Upper lobe of right lung (tissue), 1 donor: ENCODE data around the gene TMBIM6. TPM values are rescaled to one million over a fixed set of nuclear protein-coding genes. Genes with fewer than 3 reads are reported as not detected.

Experiments used
- ATAC-seq: fragments of 200-7000 bp; cut with Tn5 transposase; one replicate; pipeline ENCODE4 v1.9.1; 2020; ENCODE audit warnings: mild to moderate bottlenecking, moderate library complexity
- DNase-seq: peaks from one replicate; pipeline ENCODE4 v3.0.0-alpha.2; 2020
- H3K27ac ChIP-seq: fragments of 200-600 bp; one replicate; pipeline ENCODE4 v1.8.0; 2022
- H3K27me3 ChIP-seq: fragments of 200-600 bp; one replicate; pipeline ENCODE4 v1.8.0; 2022; ENCODE audit warnings: mild to moderate bottlenecking
- H3K36me3 ChIP-seq: fragments of 200-600 bp; one replicate; pipeline ENCODE4 v1.8.0; 2022
- H3K4me1 ChIP-seq: fragments of 200-600 bp; one replicate; pipeline ENCODE4 v1.8.0; 2022
- H3K4me3 ChIP-seq: fragments of 200-600 bp; one replicate; pipeline ENCODE4 v1.8.0; 2022; ENCODE audit warnings: mild to moderate bottlenecking
- H3K9me3 ChIP-seq: fragments of 200-600 bp; one replicate; pipeline ENCODE4 v1.8.0; 2022
- CTCF ChIP-seq: fragments of 200-600 bp; IDR thresholded peaks from one replicate; pipeline ENCODE4 v1.8.0; 2022; ENCODE audit warnings: antibody characterized with exemption
- intact Hi-C: fragments of 100-400 bp; cut with DNase I; formaldehyde crosslinking; loops from one replicate; pipeline ENCODE4 v1.11.0; 2022
- total RNA-seq: library from RNA; stranded (reverse); fragmentation: NEBNext Ultra II Directional; extraction: Animal tissue kit (Norgen Biotek cat#: 25700); gene quantifications from one replicate; pipeline ENCODE4 v1.2.1, GENCODE V29; 2021
- donor health status: DM: no; HTN: yes; CAD: no; lungs with severe emphysema.

The TMBIM6 gene
- total RNA-seq, 1 donor from 2014 or later, result 654 TPM

- no peak for DNase-seq
- H3K9me3 ChIP-seq, result no peaks in the 10 kb centered on the region
- H3K27me3 ChIP-seq, result no peaks in the 10 kb centered on the region
- TF ChIP-seq CTCF, result no peak
- ATAC-seq, result no peak
- H3K27ac ChIP-seq, result no peak overlapping the region
- intact Hi-C loops, result no loop called here
- H3K4me3 ChIP-seq, result no peak overlapping the region
- peaks cover 43% of the 10 kb centered on the region for H3K36me3 ChIP-seq
- peaks cover 64% of the 10 kb centered on the region for H3K4me1 ChIP-seq
These were observed 9.6 kb downstream of the TMBIM6 start for GRCh38 chr12:49750996-49751393.

- H3K27me3 ChIP-seq, result no peaks in the 10 kb centered on the region
- intact Hi-C loops, result no loop called here
- no peak overlapping the region for H3K4me3 ChIP-seq
- ATAC-seq (no peak), DNase-seq (no peak)
- TF ChIP-seq CTCF, result no peak
- H3K9me3 ChIP-seq, result no peaks in the 10 kb centered on the region
- H3K36me3 ChIP-seq, result peaks cover 84% of the 10 kb centered on the region
- H3K27ac ChIP-seq, result peak overlapping the region; percentile 4
- H3K4me1 ChIP-seq, result peaks cover 10% of the 10 kb centered on the region
These were observed 20.5 kb downstream of the TMBIM6 start for GRCh38 chr12:49761677-49762467.

GRCh38 chr12:49762468-49762847 lies 21.1 kb downstream of the TMBIM6 start:
- intact Hi-C loops, result no loop called here
- Histone ChIP-seq H3K27ac (peak overlapping the region; percentile 4), H3K36me3 (peaks cover 78% of the 10 kb centered on the region), H3K4me3 (no peak overlapping the region), H3K9me3 (no peaks in the 10 kb centered on the region), H3K4me1 (peaks cover 10% of the 10 kb centered on the region), H3K27me3 (no peaks in the 10 kb centered on the region)
- ATAC-seq (no peak), DNase-seq (no peak)
- TF ChIP-seq CTCF, result no peak

- ATAC-seq, result peak; percentile 88
- peak; percentile 82 for DNase-seq
- Histone ChIP-seq H3K27ac (peak overlapping the region; percentile 6), H3K27me3 (no peaks in the 10 kb centered on the region), H3K4me3 (no peak overlapping the region), H3K4me1 (peaks cover 10% of the 10 kb centered on the region), H3K9me3 (no peaks in the 10 kb centered on the region), H3K36me3 (peaks cover 72% of the 10 kb centered on the region)
- peak; percentile 72 for TF ChIP-seq CTCF
- intact Hi-C loops, result no loop called here
These were observed 21.7 kb downstream of the TMBIM6 start for GRCh38 chr12:49763006-49763591.

GRCh38 chr12:49764126-49764525 lies 22.8 kb downstream of the TMBIM6 start:
- TF ChIP-seq CTCF, result no peak
- Histone ChIP-seq H3K27ac (no peak overlapping the region), H3K4me1 (peaks cover 10% of the 10 kb centered on the region), H3K36me3 (peaks cover 61% of the 10 kb centered on the region), H3K9me3 (no peaks in the 10 kb centered on the region), H3K27me3 (no peaks in the 10 kb centered on the region), H3K4me3 (no peak overlapping the region)
- ATAC-seq (no peak), DNase-seq (no peak)
- intact Hi-C loops, result no loop called here
